HepG2 (cell line): ENCODE results near the gene WEE1. TPM values are rescaled to one million over a fixed set of nuclear protein-coding genes. Genes with fewer than 3 reads are reported as not detected.
A peak's percentile ranks its signal among the peaks of the same experiment; 100 is the strongest.

Experiments
- DR1 ChIP-seq: sonication (generic); formaldehyde crosslinking; IDR thresholded peaks from 2 replicates; pipeline ENCODE4 v1.8.0; 2021; ENCODE audit warnings: mild to moderate bottlenecking, missing genetic modification reagents, inconsistent platforms
- KAT7 ChIP-seq: IDR thresholded peaks from 2 replicates; pipeline ENCODE4 v1.6.1; 2018; ENCODE audit warnings: borderline replicate concordance, missing compliant biosample characterization
- NBN ChIP-seq: fragments of 450-650 bp; conservative IDR thresholded peaks from 2 replicates; pipeline ENCODE4 v1.6.1; 2017
- RCOR2 ChIP-seq: IDR thresholded peaks from 2 replicates; pipeline ENCODE4 v1.6.1; 2016; ENCODE audit warnings: missing biosample characterization, missing genetic modification reagents
- SRY ChIP-seq: sonication (generic); formaldehyde crosslinking; IDR thresholded peaks from 2 replicates; pipeline ENCODE4 v1.8.0; 2022; ENCODE audit warnings: mild to moderate bottlenecking, missing genetic modification reagents
- ZNF572 ChIP-seq: sonication (generic); formaldehyde crosslinking; IDR thresholded peaks from 2 replicates; pipeline ENCODE4 v1.5.1; 2020; ENCODE audit warnings: mild to moderate bottlenecking, missing genetic modification reagents
- ZNF703 ChIP-seq: sonication (generic); formaldehyde crosslinking; IDR thresholded peaks from 2 replicates; pipeline ENCODE4 v1.5.1; 2020; ENCODE audit warnings: missing genetic modification reagents, mild to moderate bottlenecking, moderate library complexity, borderline replicate concordance
- ZNF766 ChIP-seq: sonication (generic); formaldehyde crosslinking; IDR thresholded peaks from 2 replicates; pipeline ENCODE4 v1.5.0; 2020; ENCODE audit warnings: missing genetic modification reagents, borderline replicate concordance
- ZNF775 ChIP-seq: sonication (generic); formaldehyde crosslinking; IDR thresholded peaks from 2 replicates; pipeline ENCODE4 v1.4.0; 2020; ENCODE audit warnings: missing genetic modification reagents, mild to moderate bottlenecking, moderate library complexity, borderline replicate concordance
- polyA plus RNA-seq, 8 experiments: library from polyadenylated mRNA; depleted of rRNA in 3 of 8; stranded (reverse) in 7 of 8; unstranded in 1 of 8; fragments of >200 nt; fragmentation: Illumina TruSeq in 4 of 8; extraction: Trizol in 4 of 8; gene quantifications; 2 replicates each; pipeline versions ENCODE4 v1.2.1 to v1.2.3, GENCODE V29; 2011 to 2016; ENCODE audit warnings: low read depth in 4 of 8, missing spikeins in 1 of 8, mixed read lengths in 1 of 8; ENCODE audit not compliant: insufficient read depth in 1 of 8
- total RNA-seq, 5 experiments: library from RNA; depleted of rRNA; stranded (reverse); fragments of >200 nt; fragmentation: Illumina TruSeq; extraction: Trizol; gene quantifications; 2 replicates each; pipeline ENCODE4 v1.2.3, GENCODE V29; 2016; ENCODE audit warnings: low read depth in 1 of 5
- TF ChIP-seq, protein P1 (sequence below): sonication (generic); formaldehyde crosslinking; IDR thresholded peaks from 2 replicates; pipeline ENCODE4 v1.5.0; 2020; ENCODE audit warnings: missing genetic modification reagents
- TF ChIP-seq, protein P2 (sequence below), 2 experiments: fragments of 450-650 bp in 1 of 2; sonication (generic) in 1 of 2; formaldehyde crosslinking; IDR thresholded peaks; 2 replicates each; pipeline versions ENCODE4 v1.5.0 to v1.8.0; 2020 to 2022; ENCODE audit warnings: mild to moderate bottlenecking in 1 of 2, missing genetic modification reagents in 1 of 2
- TF ChIP-seq, protein P3 (sequence below): sonication (generic); formaldehyde crosslinking; IDR thresholded peaks from 2 replicates; pipeline ENCODE4 v1.8.0; 2022; ENCODE audit warnings: missing genetic modification reagents, low read depth, mild to moderate bottlenecking, borderline replicate concordance
- TF ChIP-seq, protein P4 (sequence below): IDR thresholded peaks from 2 replicates; pipeline ENCODE4 v1.6.1; 2016; ENCODE audit warnings: missing biosample characterization, missing genetic modification reagents, low read depth
- TF ChIP-seq, protein P5 (sequence below): sonication (generic); formaldehyde crosslinking; IDR thresholded peaks from 2 replicates; pipeline ENCODE4 v1.4.0; 2020; ENCODE audit warnings: missing genetic modification reagents, borderline replicate concordance
- TF ChIP-seq, protein P6 (sequence below): sonication (generic); formaldehyde crosslinking; IDR thresholded peaks from 2 replicates; pipeline ENCODE4 v1.4.0; 2020; ENCODE audit warnings: mild to moderate bottlenecking, missing genetic modification reagents

WEE1 gene
- total and polyA plus RNA-seq, 2 of the 13 experiments (the other 11 are each of a cell fraction or from before 2014, with no cell fraction given), result 31.4 to 63.7 TPM

DNA sequence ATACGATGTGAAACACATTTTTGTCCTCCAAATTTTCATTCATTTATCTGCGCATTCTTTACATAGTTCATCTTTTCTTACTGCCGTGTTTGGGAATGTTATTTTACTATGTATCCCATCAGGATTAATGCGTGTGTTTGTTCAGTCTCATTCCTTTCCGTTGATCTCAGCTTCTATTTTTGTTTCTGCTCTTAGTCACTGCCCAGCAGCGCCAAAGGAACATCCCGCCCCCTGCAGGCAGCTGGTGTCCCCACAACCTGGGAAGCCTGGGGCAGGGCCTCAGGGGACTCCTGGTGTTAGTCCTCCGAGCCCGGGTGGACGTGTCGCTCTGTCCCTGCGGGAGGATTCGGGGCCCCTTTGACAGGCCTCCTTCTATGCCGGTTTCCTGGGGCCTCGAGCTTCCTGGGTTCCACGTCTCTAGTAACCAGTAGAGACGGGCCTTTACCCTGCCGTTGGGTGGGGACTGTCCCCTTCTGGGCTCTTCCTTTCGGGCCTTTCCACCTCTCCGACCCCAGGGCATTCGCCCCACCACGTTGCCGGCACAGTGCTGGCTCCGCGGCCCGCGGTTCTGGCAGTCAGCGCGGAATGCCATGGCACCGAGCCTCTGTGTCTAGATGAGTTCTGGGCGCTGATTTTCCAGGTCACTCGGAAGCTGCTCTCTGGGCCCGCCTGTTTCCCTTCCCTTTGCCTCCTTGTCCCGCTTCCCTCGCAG, 39.8 kb downstream of the WEE1 start (continued):
- TF ChIP-seq, protein P1, sequence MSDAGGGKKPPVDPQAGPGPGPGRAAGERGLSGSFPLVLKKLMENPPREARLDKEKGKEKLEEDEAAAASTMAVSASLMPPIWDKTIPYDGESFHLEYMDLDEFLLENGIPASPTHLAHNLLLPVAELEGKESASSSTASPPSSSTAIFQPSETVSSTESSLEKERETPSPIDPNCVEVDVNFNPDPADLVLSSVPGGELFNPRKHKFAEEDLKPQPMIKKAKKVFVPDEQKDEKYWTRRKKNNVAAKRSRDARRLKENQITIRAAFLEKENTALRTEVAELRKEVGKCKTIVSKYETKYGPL, result no peak
- TF ChIP-seq RCOR2, result no peak; the same call in 1 of the 2 replicates
- TF ChIP-seq ZNF703 (CRISPR knock-in tag), result peak; percentile 60; the same call in 1 of the 2 replicates
- TF ChIP-seq KAT7 (CRISPR knock-in tag), result no peak; the same call in 1 of the 2 replicates
- TF ChIP-seq, protein P2, sequence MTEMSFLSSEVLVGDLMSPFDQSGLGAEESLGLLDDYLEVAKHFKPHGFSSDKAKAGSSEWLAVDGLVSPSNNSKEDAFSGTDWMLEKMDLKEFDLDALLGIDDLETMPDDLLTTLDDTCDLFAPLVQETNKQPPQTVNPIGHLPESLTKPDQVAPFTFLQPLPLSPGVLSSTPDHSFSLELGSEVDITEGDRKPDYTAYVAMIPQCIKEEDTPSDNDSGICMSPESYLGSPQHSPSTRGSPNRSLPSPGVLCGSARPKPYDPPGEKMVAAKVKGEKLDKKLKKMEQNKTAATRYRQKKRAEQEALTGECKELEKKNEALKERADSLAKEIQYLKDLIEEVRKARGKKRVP (CRISPR knock-in tag; IDR thresholded peaks at IDR 0.05), result peak in 1 of 2 experiments; percentile 75; a peak in 2 of 4 replicates
- TF ChIP-seq ZNF775 (CRISPR knock-in tag), result no peak
- TF ChIP-seq, protein P3, sequence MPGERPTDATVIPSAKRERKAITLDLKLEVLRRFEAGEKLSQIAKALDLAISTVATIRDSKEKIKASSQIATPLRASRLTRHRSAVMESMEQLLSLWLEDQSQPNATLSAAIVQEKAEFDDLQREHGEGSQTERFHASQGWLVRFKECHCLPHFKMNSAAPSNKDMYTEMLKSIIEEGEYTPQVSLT (CRISPR knock-in tag), result peak; percentile 56; the same call in 1 of the 2 replicates
- TF ChIP-seq, protein P4, sequence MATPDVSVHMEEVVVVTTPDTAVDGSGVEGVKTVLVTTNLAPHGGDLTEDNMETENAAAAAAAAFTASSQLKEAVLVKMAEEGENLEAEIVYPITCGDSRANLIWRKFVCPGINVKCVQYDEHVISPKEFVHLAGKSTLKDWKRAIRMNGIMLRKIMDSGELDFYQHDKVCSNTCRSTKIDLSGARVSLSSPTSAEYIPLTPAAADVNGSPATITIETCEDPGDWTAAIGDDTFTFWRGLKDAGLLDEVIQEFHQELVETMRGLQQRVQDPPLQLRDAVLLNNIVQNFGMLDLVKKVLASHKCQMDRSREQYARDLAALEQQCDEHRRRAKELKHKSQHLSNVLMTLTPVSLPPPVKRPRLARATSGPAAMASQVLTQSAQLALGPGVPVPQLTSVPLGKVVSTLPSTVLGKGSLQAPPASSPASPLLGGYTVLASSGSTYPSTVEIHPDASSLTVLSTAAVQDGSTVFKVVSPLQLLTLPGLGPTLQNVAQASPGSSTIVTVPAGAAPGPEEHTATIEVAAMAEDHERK (CRISPR knock-in tag), result no peak
- peak; percentile 39; the same call in 1 of the 2 replicates for TF ChIP-seq SRY (CRISPR knock-in tag)
- TF ChIP-seq ZNF766 (CRISPR knock-in tag), result peak; percentile 26; the same call in 1 of the 2 replicates
- TF ChIP-seq ZNF572 (CRISPR knock-in tag), result peak; percentile 17; the same call in 1 of the 2 replicates
- no peak for TF ChIP-seq NBN
- TF ChIP-seq, protein P5, sequence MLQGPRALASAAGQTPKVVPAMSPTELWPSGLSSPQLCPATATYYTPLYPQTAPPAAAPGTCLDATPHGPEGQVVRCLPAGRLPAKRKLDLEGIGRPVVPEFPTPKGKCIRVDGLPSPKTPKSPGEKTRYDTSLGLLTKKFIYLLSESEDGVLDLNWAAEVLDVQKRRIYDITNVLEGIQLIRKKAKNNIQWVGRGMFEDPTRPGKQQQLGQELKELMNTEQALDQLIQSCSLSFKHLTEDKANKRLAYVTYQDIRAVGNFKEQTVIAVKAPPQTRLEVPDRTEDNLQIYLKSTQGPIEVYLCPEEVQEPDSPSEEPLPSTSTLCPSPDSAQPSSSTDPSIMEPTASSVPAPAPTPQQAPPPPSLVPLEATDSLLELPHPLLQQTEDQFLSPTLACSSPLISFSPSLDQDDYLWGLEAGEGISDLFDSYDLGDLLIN, result no peak
- TF ChIP-seq DR1 (CRISPR knock-in tag), result 0 out of 2 replicates have a peak, but pooled peaks have one; percentile 44
- TF ChIP-seq, protein P6, sequence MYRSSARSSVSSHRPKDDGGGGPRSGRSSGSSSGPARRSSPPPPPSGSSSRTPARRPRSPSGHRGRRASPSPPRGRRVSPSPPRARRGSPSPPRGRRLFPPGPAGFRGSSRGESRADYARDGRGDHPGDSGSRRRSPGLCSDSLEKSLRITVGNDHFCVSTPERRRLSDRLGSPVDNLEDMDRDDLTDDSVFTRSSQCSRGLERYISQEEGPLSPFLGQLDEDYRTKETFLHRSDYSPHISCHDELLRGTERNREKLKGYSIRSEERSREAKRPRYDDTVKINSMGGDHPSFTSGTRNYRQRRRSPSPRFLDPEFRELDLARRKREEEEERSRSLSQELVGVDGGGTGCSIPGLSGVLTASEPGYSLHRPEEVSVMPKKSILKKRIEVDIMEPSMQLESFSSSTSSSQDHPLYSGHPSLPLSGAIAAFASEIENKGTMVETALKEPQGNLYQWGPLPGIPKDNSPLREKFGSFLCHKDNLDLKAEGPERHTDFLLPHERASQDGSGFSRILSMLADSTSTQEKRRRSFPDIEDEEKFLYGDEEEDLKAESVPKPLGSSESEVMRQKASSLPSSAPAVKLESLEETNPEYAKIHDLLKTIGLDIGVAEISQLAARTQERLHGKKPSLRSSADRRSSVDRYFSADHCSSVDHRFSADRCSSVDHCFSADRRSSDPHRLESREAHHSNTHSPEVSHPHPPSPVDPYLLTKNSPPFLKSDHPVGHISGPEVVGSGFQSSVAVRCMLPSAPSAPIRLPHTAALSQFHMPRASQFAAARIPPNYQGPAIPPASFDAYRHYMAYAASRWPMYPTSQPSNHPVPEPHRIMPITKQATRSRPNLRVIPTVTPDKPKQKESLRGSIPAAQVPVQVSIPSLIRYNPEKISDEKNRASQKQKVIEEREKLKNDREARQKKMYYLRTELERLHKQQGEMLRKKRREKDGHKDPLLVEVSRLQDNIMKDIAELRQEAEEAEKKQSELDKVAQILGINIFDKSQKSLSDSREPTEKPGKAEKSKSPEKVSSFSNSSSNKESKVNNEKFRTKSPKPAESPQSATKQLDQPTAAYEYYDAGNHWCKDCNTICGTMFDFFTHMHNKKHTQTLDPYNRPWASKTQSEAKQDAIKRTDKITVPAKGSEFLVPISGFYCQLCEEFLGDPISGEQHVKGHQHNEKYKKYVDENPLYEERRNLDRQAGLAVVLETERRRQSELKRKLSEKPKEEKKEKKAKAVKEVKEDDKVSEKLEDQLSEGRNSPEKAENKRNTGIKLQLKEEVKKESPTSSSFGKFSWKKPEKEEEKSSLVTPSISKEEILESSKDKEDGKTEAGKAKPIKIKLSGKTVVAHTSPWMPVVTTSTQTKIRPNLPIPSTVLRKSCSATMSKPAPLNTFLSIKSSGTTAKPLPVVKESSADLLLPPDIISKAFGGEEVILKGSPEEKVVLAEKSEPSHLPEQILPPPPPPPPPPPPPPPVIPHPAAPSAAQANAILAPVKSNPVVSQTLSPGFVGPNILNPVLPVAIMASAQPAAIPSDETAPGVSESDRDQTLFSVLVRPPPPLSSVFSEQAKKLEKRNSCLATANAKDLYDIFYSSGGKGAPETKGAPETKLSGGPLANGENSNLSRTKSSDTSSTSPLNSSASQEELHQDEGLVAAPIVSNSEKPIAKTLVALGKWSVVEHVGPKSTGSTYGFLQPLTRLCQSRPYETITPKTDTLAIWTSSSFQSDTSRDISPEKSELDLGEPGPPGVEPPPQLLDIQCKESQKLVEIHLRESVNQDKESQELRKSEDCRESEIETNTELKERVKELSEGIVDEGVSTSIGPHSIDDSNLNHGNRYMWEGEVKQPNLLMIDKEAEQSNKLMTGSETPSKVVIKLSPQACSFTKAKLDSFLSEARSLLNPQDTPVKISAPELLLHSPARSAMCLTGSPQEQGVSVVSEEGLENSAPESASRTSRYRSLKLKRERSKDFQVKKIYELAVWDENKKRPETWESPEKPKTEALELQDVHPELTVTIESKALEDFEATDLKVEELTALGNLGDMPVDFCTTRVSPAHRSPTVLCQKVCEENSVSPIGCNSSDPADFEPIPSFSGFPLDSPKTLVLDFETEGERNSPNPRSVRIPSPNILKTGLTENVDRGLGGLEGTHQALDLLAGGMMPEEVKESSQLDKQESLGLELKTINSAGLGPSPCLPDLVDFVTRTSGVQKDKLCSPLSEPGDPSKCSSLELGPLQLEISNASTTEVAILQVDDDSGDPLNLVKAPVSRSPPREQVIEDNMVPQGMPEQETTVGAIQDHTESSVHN (CRISPR knock-in tag), result no peak
